ENCODE data around the gene SHC2.

DNA sequence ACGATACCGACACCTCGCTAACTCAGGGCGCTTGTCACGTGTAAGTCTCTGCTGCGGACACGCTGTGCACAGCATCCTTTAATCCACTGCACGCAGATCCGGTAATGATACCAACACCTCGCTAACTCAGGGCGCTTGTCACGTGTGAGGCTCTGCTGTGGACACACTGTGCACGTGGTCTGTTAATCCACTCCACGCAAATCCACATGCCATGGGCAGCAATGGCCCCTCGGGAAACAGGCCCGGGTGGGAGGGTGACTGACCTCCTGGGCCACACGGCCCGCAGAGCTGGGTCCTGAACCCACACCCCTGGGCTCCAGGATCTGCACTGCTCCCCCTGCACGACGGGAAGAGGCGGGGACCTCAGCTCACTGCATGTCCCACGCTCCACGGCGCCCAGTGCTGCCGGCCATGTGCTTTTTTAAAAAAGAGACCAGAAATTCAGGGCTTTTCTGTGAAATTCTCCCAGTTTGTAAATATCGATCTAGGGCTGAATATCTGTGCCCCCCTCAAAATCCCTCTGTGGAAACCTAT is 16.1 kb downstream of the SHC2 start:
- TF ChIP-seq, protein P1, sequence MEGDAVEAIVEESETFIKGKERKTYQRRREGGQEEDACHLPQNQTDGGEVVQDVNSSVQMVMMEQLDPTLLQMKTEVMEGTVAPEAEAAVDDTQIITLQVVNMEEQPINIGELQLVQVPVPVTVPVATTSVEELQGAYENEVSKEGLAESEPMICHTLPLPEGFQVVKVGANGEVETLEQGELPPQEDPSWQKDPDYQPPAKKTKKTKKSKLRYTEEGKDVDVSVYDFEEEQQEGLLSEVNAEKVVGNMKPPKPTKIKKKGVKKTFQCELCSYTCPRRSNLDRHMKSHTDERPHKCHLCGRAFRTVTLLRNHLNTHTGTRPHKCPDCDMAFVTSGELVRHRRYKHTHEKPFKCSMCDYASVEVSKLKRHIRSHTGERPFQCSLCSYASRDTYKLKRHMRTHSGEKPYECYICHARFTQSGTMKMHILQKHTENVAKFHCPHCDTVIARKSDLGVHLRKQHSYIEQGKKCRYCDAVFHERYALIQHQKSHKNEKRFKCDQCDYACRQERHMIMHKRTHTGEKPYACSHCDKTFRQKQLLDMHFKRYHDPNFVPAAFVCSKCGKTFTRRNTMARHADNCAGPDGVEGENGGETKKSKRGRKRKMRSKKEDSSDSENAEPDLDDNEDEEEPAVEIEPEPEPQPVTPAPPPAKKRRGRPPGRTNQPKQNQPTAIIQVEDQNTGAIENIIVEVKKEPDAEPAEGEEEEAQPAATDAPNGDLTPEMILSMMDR (IDR thresholded peaks at IDR 0.05): no peak
- TF ChIP-seq POLR2A (IDR thresholded peaks at IDR 0.05): no peak
